Cardiac fibroblast (primary cell): ENCODE results near the gene AGO1.

Experiments
- DNase-seq, 2 donors: peaks; one replicate each; pipeline versions ENCODE4 v3.0.0 to v3.0.0-alpha.2; 2010; ENCODE audit warnings: low read depth in 2 of 2
- H3K4me3 ChIP-seq, 2 donors: replicated peaks in 1 of 2; 1 replicate in 1 of 2; 2 replicates in 1 of 2; pipeline ENCODE4 v1.5.1; 2011; ENCODE audit warnings: low read depth in 2 of 2, low read length in 2 of 2, mild to moderate bottlenecking in 2 of 2, moderate library complexity in 1 of 2
- TF ChIP-seq, protein P1 (sequence below): IDR thresholded peaks from one replicate; pipeline ENCODE4 v1.5.1; 2011; ENCODE audit warnings: low read depth, mild to moderate bottlenecking, low read length, inconsistent platforms

Gene AGO1

DNA sequence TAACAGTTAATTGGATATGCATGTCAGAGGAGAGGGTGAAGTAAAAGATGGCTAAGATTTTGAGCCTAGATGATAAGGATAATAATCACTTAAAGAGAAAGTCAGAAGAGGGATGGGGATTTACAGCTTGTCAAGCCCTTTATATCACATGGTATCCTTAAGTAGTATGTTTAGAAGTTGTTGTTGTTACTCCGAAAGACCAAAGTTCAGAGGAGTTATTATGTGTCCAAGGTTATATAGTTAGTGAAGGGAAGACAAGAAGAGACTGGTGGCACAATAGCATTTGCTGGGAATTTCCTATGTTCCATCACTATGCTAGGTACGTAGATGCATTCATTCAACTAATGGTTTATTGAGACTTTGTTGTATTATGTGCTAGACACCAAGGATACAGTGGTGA, 30.8 kb upstream of the AGO1 start:
- H3K4me3 ChIP-seq, result no peak overlapping the region
- TF ChIP-seq, protein P1, sequence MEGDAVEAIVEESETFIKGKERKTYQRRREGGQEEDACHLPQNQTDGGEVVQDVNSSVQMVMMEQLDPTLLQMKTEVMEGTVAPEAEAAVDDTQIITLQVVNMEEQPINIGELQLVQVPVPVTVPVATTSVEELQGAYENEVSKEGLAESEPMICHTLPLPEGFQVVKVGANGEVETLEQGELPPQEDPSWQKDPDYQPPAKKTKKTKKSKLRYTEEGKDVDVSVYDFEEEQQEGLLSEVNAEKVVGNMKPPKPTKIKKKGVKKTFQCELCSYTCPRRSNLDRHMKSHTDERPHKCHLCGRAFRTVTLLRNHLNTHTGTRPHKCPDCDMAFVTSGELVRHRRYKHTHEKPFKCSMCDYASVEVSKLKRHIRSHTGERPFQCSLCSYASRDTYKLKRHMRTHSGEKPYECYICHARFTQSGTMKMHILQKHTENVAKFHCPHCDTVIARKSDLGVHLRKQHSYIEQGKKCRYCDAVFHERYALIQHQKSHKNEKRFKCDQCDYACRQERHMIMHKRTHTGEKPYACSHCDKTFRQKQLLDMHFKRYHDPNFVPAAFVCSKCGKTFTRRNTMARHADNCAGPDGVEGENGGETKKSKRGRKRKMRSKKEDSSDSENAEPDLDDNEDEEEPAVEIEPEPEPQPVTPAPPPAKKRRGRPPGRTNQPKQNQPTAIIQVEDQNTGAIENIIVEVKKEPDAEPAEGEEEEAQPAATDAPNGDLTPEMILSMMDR, result no peak
- DNase-seq, result no peak

DNA sequence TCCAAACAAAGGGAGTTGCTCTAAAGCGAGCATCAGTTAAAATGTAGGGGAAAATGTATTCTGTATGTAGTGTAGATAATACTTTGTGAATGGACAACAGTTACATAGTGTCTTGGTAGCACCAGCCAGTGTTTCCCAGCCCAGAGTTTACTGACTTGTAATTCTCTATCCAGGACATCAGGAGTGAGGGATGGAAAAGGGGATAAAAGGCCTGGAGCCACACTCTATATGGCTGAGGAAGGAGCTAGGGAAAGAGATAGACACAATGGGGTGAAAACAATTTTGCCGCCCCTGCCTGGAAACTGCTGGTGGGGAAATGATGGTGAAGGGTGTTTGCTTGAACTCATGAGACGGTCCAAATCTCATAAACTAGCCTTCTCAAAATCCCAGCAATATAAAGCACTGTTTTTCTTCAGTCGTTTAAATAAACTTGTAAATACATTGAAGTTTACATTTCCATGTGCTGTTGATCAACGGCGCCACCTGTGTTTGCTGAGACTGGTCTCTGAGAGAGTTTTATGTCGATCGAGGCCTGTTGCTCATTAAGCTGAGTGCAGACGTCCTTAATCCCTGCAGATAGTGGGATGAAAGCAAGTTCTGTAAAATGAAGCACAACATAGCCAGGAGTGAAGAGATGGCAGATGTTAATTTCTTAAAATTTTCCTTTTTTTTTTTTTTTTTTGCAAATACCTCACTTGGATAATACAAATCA, 27.9 kb upstream of the AGO1 start:
- TF ChIP-seq, protein P1, result no peak

DNA sequence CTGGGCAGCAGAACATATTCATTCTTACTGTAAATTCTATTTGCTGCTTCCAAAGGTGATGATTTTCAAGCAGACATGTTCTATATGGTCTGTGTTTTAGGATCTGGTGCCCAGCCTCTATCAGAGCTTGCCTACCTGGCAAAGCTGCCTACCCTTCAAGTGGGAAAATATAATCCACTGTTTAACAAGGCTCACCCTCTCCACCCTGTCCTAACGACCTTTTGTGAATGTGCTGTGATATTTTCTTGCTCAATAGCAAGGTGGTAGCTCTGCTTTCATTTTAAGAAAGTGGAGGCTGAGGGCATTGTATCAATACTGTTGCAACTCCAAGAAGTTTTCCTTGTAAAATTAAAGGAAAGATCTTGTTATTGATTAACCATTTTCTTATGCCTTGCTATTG, 26.0 kb upstream of the AGO1 start:
- no peak for DNase-seq
- H3K4me3 ChIP-seq, result no peak overlapping the region
- TF ChIP-seq, protein P1, result no peak

More for the DNA sequence above, 27.9 kb upstream of the AGO1 start:
- no peak overlapping the region for H3K4me3 ChIP-seq
- no peak for DNase-seq

DNA sequence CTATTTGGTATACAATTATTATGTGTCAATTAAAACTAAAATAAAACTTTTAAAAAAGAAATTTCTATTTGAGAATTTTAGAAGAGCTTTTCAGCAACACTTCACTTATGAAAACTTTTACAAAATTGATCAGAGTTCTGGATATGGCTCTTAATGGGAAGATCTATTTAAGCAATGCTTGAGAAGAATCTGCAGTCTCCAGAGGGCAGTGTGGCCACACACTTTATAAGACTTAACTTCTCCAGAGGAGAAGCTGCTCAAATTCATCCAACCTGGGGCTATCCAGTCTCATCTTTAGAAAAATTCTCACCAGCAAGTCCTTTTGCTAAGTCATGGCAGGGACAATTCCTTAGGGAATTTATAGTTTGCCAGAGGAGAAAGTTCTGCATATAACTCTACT, 25.2 kb upstream of the AGO1 start:
- TF ChIP-seq, protein P1, result peak; percentile 9
- no peak overlapping the region for H3K4me3 ChIP-seq
- DNase-seq, result peak; percentile 54 to 61

DNA sequence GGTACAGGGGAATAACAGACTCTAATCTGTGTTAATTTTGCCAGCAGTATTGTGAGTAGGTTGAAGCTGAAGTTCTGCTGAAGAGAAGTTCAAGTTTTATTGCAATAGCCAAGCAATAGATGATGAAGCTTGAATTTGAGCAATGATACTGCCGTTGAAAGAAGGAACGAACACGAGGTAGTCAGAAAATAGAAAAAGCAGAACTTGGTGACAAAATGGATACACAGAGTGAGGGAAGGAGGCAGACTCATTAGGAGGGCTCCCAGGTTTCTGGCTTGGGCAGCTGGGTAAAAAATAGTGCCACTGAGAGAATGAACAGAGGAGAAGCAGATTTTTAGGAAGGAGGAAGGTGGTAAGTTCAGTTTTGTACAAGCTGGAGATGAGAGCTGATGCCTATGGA, 22.3 kb upstream of the AGO1 start:
- H3K4me3 ChIP-seq, result no peak overlapping the region
- DNase-seq, result no peak
- TF ChIP-seq, protein P1, result no peak

DNA sequence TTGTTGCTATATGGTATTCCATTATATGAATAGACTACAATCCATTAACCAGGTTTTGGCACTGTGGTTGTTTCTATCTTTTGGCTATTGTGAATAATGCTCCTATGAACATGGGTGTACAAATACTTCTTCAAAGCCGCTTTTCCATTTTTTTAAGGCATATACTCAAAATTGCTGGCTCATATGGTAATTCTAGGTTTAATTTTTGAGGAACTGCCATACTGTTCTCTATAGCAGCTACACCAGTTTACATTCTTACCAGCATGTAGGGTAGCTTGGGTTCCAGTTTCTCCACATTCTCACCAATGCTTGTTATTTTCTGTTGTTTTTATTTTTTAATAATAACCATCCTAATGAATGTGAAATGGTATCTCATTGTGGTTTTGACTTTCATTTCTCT, 19.9 kb upstream of the AGO1 start:
- TF ChIP-seq, protein P1, result no peak
- no peak for DNase-seq

More for the DNA sequence above, 19.9 kb upstream of the AGO1 start:
- H3K4me3 ChIP-seq, result no peak overlapping the region
